NT2/D1 (cell line): ENCODE data around the gene HPCA.

ENCODE experiments used
- SUZ12 ChIP-seq: IDR thresholded peaks from 2 replicates; pipeline ENCODE4 v1.6.1; 2011; ENCODE audit not compliant: insufficient read length, insufficient read depth; ENCODE audit errors: extremely low read depth
- YY1 ChIP-seq: IDR thresholded peaks from 2 replicates; pipeline ENCODE4 v1.6.1; 2011; ENCODE audit not compliant: insufficient read length, insufficient read depth
- ZNF274 ChIP-seq: IDR thresholded peaks from 2 replicates; pipeline ENCODE4 v1.6.1; 2011; ENCODE audit warnings: mild to moderate bottlenecking, low read depth, low read length

DNA sequence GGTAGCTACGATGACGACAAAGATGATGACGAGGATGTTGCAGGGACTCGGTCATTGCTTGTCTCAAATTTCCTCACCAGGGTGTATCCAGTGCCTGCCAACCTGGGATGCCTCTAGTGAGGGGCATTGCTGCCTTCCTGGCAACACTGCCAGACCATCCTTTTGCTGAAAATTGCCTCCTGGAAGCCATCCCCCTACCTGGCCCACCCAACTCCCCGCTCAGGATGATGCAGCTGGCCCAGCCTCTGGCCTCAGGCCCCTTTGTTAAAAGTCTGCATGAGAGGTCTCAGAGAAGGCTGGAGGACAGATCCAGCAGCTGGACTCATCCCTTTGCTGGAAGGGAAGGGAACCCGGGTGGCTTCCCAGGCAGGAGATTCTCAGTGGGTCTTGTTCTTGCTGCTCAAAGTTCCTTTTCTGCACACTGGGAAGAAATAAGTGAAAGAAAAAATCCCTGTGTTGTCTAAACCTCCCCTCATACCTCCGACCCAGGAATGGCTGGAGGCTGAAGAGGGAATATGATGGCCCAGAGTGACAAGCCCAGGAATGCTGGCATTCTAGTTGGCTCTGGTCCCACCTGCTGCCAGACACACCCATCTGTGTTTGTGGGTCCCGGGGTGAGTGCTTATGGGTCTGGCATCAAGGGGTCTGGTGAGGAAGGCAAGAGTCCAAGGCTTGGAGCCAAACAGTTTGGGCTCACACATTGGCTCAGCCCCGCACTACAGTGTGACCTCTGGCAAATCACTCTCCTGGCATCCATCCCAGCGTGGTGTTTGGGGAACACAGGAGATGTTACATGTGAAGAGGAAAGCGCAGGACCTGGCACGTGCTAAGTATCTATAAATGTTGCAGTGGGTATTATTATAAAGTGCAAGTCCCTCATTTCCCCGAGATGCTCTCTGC, 8.8 kb upstream of the HPCA start:
- TF ChIP-seq YY1: no peak
- TF ChIP-seq ZNF274: no peak
- TF ChIP-seq SUZ12: no peak
